Lower lobe of right lung (tissue), 2 donors: ENCODE data around the gene GATAD1. TPM values are rescaled to one million over a fixed set of nuclear protein-coding genes. Genes with fewer than 3 reads are reported as not detected.

Source experiments
- ATAC-seq, 2 donors: fragments of 200-7000 bp; cut with Tn5 transposase; one replicate each; pipeline ENCODE4 v1.9.1; 2020 to 2022; ENCODE audit warnings: mild to moderate bottlenecking in 2 of 2, moderate library complexity in 2 of 2
- DNase-seq: peaks from one replicate; pipeline ENCODE4 v3.0.0-alpha.2; 2020
- H3K27ac ChIP-seq: fragments of 200-600 bp; one replicate; pipeline ENCODE4 v1.8.0; 2022
- H3K27me3 ChIP-seq: fragments of 200-600 bp; one replicate; pipeline ENCODE4 v1.8.0; 2022; ENCODE audit warnings: low read depth
- H3K36me3 ChIP-seq: fragments of 200-600 bp; one replicate; pipeline ENCODE4 v1.8.0; 2022; ENCODE audit warnings: mild to moderate bottlenecking
- H3K4me1 ChIP-seq: fragments of 200-600 bp; one replicate; pipeline ENCODE4 v1.8.0; 2022
- H3K4me3 ChIP-seq: fragments of 200-600 bp; one replicate; pipeline ENCODE4 v1.8.0; 2022; ENCODE audit warnings: mild to moderate bottlenecking
- H3K9me3 ChIP-seq: fragments of 200-600 bp; one replicate; pipeline ENCODE4 v1.8.0; 2022
- CTCF ChIP-seq: fragments of 200-600 bp; IDR thresholded peaks from one replicate; pipeline ENCODE4 v1.8.0; 2022; ENCODE audit warnings: antibody characterized with exemption, mild to moderate bottlenecking
- intact Hi-C: fragments of 100-400 bp; cut with DNase I; formaldehyde crosslinking; loops from one replicate; pipeline ENCODE4 v1.11.0; 2022
- total RNA-seq: library from RNA; stranded (reverse); fragmentation: NEBNext Ultra II Directional; extraction: Animal tissue kit (Norgen Biotek cat#: 25700); gene quantifications from one replicate; pipeline ENCODE4 v1.2.1, GENCODE V29; 2021
- donor health status: DM: no; HTN: yes; CAD: no; lungs with severe emphysema.

The GATAD1 gene
- total RNA-seq, 1 donor from 2014 or later = 39.9 TPM

DNA sequence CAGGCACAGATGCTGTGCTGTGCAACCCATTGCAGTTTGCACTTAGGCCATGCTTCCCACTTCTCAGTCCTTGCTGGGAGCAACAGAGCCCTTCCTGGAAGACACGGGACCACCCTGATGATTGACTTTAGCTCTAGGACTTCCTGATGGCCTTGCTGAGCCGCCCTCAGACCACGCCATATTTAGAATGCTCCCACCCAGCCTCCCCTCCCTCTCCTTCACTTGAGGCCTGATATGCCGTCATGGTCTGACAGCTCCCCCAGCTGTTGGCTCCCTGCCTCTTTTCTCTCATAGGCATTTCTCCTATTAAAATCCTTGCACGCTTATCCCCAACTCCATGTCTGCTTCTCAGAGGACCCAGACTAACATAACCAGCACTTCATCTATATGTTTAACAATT lies 29.4 kb upstream of the GATAD1 start:
- no peaks in the 10 kb centered on the region for H3K36me3 ChIP-seq
- DNase-seq (no peak), ATAC-seq (no peak)
- H3K9me3 ChIP-seq = no peaks in the 10 kb centered on the region
- H3K27ac ChIP-seq = no peak overlapping the region
- no peak overlapping the region for H3K4me3 ChIP-seq
- peaks cover 2% of the 10 kb centered on the region for H3K27me3 ChIP-seq
- TF ChIP-seq CTCF = no peak
- H3K4me1 ChIP-seq = no peaks in the 10 kb centered on the region
- intact Hi-C loops = no loop called here

DNA sequence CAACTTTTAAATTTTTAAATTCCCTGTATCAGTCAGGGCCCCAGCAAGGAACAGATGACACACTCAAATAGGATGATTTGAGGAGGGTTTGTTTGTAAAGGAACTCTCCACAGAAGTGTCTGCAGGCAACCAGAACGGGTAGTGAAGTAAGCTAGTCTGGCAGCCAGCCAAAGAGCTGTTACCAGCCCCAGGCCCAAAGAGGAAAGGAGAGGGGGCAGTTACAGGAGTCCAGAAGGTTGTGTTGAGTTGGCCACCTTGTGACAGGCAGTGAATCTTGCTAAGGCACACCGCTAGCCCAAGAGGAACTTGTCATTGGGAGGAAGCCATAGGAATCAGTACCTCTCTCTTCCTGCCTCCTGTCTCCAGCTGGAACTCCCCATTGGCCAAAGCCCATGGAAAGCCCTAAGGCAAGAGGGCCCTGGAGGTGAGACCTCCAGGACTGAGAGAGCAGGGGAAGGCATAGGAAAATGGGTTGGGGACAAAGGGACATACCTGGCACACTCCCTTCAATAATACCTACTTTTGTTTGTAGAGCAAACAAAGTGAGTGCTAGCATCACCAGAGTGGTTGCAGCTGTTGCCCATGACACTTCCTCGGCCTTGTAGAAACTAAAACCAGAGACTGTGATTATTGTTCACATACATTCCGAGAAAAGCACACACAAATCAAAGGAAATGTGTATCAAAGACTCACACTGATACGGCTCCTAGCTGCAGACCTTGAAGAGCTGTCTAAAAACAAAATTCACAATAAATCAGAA lies 25.4 kb upstream of the GATAD1 start:
- Histone ChIP-seq H3K36me3 (no peaks in the 10 kb centered on the region), H3K27ac (no peak overlapping the region), H3K9me3 (no peaks in the 10 kb centered on the region), H3K27me3 (peaks cover 13% of the 10 kb centered on the region), H3K4me3 (no peak overlapping the region), H3K4me1 (peaks cover 6% of the 10 kb centered on the region)
- TF ChIP-seq CTCF = no peak
- intact Hi-C loops = no loop called here
- ATAC-seq (no peak), DNase-seq (no peak)

DNA sequence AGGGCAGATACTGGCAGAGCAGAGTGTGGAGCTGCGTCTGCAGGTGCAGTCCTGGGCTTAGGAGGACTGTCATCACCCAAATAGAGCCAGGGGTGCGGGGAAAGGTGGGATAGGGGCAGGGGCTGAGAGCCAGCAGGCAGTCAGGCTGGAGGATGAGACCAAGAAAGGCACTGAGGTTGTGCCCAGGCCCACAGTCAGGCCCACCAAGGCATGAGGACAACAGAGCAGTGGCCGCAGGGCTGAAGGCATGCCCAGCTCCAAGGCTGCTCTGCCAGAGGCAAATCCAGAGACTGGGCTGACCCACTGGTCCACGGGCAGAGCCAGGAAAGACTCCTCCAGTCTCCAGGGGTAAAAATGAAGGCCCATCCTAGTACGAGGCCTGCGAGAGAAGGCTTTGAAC lies 24.4 kb upstream of the GATAD1 start:
- DNase-seq = no peak
- Histone ChIP-seq H3K4me3 (no peak overlapping the region), H3K4me1 (peaks cover 6% of the 10 kb centered on the region), H3K9me3 (no peaks in the 10 kb centered on the region), H3K27ac (no peak overlapping the region), H3K36me3 (no peaks in the 10 kb centered on the region), H3K27me3 (peaks cover 17% of the 10 kb centered on the region)
- no peak for ATAC-seq
- no peak for TF ChIP-seq CTCF
- intact Hi-C loops = no loop called here

DNA sequence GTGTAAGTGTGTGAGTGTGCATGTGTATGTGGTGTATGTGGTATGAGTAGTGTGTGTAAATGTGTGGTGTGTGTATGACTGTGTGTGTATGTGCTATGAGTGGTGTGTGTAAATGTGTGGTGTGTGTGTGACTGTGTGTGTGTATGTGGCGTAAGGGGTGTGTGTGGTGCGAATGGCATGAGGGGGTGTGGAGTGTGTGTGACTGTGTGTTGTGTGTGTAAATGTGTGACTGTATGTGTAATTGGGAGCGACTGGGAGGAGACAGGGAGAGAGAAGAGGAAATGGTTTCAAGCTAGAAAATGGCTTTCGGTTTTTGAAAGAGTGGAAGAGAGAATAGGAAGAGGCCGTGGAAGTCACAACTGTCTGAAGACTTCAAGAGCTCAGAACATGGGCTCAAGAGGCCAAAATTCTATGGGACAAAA lies 23.6 kb upstream of the GATAD1 start:
- Histone ChIP-seq H3K27ac (peak overlapping the region; percentile 43), H3K4me3 (peak overlapping the region; percentile 57), H3K4me1 (peaks cover 6% of the 10 kb centered on the region), H3K36me3 (no peaks in the 10 kb centered on the region), H3K9me3 (no peaks in the 10 kb centered on the region), H3K27me3 (peaks cover 17% of the 10 kb centered on the region)
- intact Hi-C loops = no loop called here
- DNase-seq (no peak), ATAC-seq (peak; percentile 25 to 36)
- TF ChIP-seq CTCF = no peak

- H3K27ac ChIP-seq = no peak overlapping the region
- H3K4me3 ChIP-seq = no peak overlapping the region
- H3K36me3 ChIP-seq = no peaks in the 10 kb centered on the region
- ATAC-seq = no peak
- intact Hi-C loops = no loop called here
- peaks cover 6% of the 10 kb centered on the region for H3K4me1 ChIP-seq
- H3K9me3 ChIP-seq = no peaks in the 10 kb centered on the region
- DNase-seq = no peak
- H3K27me3 ChIP-seq = peaks cover 17% of the 10 kb centered on the region
- no peak for TF ChIP-seq CTCF
These were observed 21.9 kb upstream of the GATAD1 start for GRCh38 chr7:92425311-92425947.
